ENCODE data around the gene MSI2.

The MSI2 gene

GRCh38 chr17:57559634-57560318 lies 303.5 kb downstream of the MSI2 start:
- in situ Hi-C loops (cut with MboI; ENCODE audit: low sequenced_read_pairs), result no loop called here

- in situ Hi-C loops (cut with MboI; ENCODE audit: low sequenced_read_pairs), result no loop called here
Observed at GRCh38 chr17:57560319-57560705, 304.0 kb downstream of the MSI2 start.

DNA sequence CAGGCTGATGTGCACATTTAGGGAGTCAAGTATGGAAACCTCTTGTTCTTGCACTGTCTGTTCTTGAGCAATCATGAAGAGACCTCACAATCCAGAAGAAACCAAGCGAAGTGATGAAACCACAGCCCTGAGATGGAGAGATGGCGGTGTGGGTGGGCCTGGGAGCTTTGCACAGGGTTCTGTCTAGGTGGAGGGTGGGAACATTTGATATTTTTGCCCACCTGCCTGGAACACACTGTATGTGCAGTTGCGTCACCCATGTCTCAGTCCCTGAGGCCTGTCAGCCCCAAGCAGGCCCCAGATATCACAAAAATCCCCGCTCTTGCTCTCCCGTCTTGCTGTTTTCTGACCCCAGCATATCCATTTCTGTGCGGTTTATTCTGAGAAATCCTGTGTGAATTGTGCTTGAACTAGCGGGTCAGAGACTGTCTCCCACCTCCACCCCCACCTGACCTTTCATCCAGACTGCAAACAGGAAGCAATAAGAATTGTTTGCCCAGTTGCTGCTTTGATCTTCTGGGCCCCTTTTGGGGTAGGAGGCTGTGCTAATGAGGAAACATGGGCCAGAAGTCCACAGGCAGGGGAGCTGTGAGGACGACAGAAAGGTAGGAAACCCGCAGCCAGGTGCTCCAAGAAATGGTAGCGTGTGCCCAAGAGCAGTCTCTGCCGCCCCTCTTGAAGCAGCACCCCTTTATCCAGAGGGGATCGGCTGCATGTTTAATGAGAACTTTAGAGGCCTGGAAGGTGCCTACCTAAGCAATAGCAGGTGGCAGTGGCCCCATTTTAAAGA lies 304.9 kb downstream of the MSI2 start:
- in situ Hi-C loops (cut with MboI; ENCODE audit: low sequenced_read_pairs), result no loop called here

DNA sequence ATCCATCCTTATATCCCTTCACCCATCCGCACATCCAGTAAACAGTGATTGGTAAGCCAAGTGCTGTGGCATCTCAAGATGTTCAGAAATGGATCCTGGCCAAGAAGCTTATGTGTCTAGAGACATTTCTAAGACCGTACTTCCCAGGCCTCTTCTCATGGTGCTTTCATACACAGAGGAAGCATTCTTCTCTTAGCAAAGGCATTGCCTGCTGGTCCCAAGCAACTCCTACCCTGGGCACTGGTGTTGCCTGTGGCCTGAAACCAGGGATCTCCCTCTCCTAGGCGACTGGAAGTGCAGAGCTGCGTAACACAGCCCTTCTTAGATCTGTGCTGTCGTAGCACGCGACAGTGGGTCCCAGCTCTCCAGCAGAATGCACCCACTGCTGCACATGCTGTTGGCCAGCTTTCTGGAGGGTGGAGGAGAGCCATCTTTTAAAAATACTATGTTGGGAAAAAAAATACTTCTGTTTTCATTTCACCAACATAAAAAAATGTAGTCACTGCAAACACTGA lies 305.9 kb downstream of the MSI2 start:
- in situ Hi-C loops (cut with MboI; ENCODE audit: low sequenced_read_pairs), result no loop called here

- in situ Hi-C loops (cut with MboI; ENCODE audit: low sequenced_read_pairs), result no loop called here
Observed at GRCh38 chr17:57563958-57564357, 307.6 kb downstream of the MSI2 start.

DNA sequence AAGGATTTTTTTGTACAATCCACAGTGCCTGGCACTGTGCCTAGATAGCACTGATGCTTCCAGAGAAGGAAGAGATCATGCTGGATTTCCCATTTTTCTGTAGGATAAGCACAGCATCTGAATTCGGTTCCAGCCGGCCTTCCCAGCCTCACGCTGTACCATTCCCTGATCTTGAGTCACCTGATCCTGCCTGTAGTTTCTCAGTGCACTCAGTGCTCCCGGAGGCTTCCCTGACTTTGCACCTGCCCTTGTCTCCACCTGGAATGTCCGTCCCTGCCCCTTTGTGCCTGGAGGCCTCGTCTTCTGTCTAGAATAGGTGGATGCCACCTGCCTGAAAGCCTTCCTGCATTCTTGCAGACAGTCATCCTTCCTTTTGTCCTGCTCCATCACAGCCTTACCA lies 308.9 kb downstream of the MSI2 start:
- in situ Hi-C loops (cut with MboI; ENCODE audit: low sequenced_read_pairs), result no loop called here

DNA sequence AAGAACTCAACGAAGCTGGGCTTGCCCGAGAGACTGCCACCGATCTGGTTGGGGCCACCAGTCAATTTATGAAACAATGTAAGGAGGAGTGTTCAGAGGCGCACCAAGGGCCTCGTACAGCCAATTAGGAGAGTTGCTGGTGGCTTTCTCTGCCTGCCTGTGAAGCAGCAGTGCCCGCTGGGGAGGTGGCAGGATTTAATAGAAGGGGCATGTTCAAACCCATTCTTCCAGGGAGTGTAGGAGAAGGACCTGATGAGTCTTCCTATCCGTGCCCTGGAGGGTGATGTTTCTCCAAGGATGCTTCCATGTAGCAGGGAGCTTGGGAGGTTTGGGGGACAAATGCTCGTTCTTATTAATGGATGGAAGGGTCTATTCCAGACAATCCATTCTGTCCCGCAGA lies 310.4 kb downstream of the MSI2 start:
- in situ Hi-C loops (cut with MboI; ENCODE audit: low sequenced_read_pairs), result no loop called here

- in situ Hi-C loops (cut with MboI; ENCODE audit: low sequenced_read_pairs), result no loop called here
Observed at GRCh38 chr17:57567251-57567650, 310.9 kb downstream of the MSI2 start.

DNA sequence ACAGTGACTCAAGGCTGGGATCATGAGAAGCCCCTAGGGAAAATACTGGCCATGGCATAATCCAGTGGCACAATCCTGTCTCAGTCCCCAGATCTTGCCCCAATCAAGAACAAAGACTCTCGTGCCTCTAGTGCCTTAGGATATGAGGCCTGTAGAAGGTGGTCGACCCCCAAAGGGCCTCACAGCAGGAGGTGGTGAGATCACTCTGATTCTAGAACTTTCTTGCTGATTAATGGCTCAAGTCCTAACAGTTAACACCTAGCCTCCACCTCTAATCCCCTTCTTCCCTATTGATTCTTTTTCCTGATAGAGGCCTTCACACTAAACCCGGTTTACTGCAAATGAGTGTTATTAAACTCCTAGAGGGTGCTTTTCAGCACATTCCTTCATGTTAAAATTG lies 312.0 kb downstream of the MSI2 start:
- in situ Hi-C loops (cut with MboI; ENCODE audit: low sequenced_read_pairs), result no loop called here

DNA sequence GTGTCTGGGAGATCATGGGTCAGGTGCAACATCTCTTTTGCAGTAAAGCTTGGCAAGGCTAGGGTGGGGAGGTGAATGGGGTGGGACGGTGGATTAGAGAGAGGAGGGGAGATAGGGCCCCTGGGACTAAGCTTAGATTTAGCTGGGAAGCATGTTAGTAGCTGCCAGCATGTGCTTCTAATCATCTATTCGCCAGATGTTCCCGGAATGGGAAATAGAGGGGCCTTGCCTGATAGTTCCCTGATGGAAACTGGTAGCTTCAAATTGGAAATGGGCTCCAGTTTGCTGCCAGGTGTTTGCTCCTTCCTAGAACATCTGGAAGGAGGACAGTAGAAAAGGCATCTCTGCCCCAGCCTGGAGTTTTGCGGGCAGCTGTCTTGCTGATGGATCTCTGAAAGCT lies 312.7 kb downstream of the MSI2 start:
- in situ Hi-C loops (cut with MboI; ENCODE audit: low sequenced_read_pairs), result no loop called here

DNA sequence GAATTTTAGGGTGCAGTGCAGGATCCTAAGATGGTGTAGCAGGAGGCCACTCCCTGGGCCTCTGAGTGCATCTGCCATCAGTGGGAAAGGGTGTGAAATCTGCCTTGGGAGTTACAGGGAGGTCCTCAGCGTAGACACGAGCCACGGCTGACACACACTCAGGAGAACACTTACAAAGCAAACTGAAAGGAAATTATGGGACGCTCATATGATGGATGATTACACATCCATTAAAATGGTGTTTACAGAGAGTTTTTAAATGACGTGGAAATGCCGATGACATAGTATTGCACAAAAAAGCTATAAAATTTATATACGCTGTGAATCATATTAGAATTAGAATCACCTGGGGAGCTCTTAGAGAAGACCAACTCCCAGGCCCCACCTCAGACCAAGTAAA lies 313.5 kb downstream of the MSI2 start:
- in situ Hi-C loops (cut with MboI; ENCODE audit: low sequenced_read_pairs), result no loop called here

DNA sequence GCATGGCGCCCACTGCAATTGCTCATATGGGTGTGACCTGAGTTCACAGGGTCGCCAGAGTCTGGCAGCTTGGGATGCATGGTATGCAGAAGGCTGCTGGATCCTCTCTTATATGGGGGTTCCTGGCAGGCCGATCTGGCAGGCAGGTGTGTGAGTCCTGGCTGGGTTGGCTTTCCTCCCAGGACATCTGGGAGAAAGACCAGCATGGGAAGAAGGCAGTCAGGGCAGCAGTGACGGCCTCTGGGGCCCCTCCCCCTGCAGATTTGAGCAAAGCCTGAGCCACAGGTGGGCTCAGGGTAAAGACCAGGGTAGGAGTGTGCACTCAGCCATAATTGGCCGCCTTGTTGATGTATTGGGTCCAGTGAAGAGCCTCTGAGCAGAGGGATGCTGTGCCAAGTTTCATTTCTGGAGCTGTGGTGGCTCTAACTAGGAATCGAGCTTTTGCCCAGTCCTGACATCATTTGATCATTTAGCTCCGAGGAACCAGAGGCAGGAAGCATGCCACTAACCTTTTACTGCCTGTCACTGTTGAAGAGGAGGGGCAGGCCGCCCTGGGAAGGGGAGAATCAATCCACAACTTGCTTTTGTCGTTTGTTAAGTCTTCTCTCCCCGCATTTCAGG lies 314.5 kb downstream of the MSI2 start:
- in situ Hi-C loops (cut with MboI; ENCODE audit: low sequenced_read_pairs), result no loop called here

- in situ Hi-C loops (cut with MboI; ENCODE audit: low sequenced_read_pairs), result no loop called here
Observed at GRCh38 chr17:57572062-57572461, 315.7 kb downstream of the MSI2 start.

- in situ Hi-C loops (cut with MboI; ENCODE audit: low sequenced_read_pairs), result no loop called here
Observed at GRCh38 chr17:57572600-57572999, 316.3 kb downstream of the MSI2 start.

DNA sequence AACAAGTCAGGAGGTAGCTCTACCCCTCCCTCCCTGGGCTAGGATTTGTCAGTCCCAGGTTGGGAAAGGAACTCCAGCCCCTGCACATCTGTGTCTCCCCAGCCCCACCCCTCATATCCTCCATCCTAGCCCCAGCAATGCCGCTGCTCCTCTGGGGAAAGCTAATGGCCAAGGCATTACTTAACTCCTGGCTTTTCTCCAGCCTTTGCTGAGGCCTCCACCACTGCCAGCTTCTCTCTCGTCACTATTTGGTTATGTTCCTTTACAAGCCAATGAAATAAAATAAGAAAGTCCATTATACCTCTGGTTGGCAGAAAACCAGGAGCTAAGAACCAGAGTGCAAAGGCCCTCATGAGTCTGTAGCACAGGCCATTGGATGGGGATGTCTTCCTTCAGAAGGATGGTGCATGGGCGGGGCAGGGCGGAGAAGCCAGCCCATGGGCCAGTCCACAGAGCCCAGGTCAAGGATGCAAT lies 317.8 kb downstream of the MSI2 start:
- in situ Hi-C loops (cut with MboI; ENCODE audit: low sequenced_read_pairs), result no loop called here

DNA sequence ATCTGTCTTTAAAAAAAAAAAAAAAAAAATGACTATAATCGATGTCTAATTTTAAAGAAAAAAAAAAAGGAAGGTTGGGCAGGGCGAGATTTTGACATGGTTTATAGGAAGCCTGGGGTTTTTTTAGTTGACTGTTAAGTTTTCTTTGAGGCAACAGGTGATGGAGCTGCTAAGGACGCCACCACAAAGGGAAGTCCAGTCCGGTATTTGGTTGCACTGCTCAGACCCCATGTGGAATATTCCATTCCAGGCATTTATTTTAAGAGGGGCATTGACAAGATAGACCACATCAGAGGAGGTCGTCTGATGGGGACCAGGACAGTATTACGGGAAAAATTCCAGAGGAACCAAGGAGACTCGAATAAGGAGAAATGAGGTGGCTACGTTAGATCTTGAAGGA lies 320.4 kb downstream of the MSI2 start:
- in situ Hi-C loops (cut with MboI; ENCODE audit: low sequenced_read_pairs), result no loop called here

- in situ Hi-C loops (cut with MboI; ENCODE audit: low sequenced_read_pairs), result no loop called here
Observed at GRCh38 chr17:57577751-57578607, 321.7 kb downstream of the MSI2 start.

- in situ Hi-C loops (cut with MboI; ENCODE audit: low sequenced_read_pairs), result no loop called here
Observed at GRCh38 chr17:57578608-57579225, 322.4 kb downstream of the MSI2 start.

GRCh38 chr17:57579245-57579644 lies 322.9 kb downstream of the MSI2 start:
- in situ Hi-C loops (cut with MboI; ENCODE audit: low sequenced_read_pairs), result no loop called here

- in situ Hi-C loops (cut with MboI; ENCODE audit: low sequenced_read_pairs), result no loop called here
Observed at GRCh38 chr17:57580055-57580739, 323.9 kb downstream of the MSI2 start.

Measured in HL-60/S4 treated with retinoic acid at 250 ng/mL for 4 days and 3 days (cell line).